ENCODE results near the gene ZNF532.

GRCh38 chr18:58831606-58832005, 33.1 kb upstream of the ZNF532 start:
- TF ChIP-seq CTCF (IDR thresholded peaks at IDR 0.05; ENCODE audit: borderline replicate concordance, extremely low read depth, low read length, poor library complexity, severe bottlenecking) (no peak), EZH2 (IDR thresholded peaks at IDR 0.05; ENCODE audit: borderline replicate concordance, low read depth, low read length, severe bottlenecking) (no peak)

All from DND-41 (cell line).